ENCODE data around the gene DAD1.

Gene DAD1

GRCh38 chr14:22598896-22599244 is 9.8 kb upstream of the DAD1 start:
- H3K4me2 ChIP-seq (ENCODE audit: low read length), result peak overlapping the region; percentile 80
- no peak overlapping the region for H3K27ac ChIP-seq (ENCODE audit: low read depth, low read length, poor library complexity, severe bottlenecking)
- H3K4me3 ChIP-seq (ENCODE audit: low read depth, low read length, poor library complexity, severe bottlenecking), result peak overlapping the region; percentile 84
- peak overlapping the region; percentile 69 for H3K9ac ChIP-seq (ENCODE audit: low read length)
- peaks cover 26% of the 10 kb centered on the region for H3K4me1 ChIP-seq (ENCODE audit: insufficient read depth, low read length, severe bottlenecking)
- H3K36me3 ChIP-seq (ENCODE audit: insufficient read depth, low read length), result peaks cover 13% of the 10 kb centered on the region; the same call in 1 of the 2 replicates
- TF ChIP-seq EZH2 (IDR thresholded peaks at IDR 0.05; ENCODE audit: borderline replicate concordance, low read length), result no peak
- TF ChIP-seq CTCF (IDR thresholded peaks at IDR 0.05; ENCODE audit: low read length), result peak; percentile 25; the same call in 1 of the 2 replicates
- no peaks in the 10 kb centered on the region; the same call in 1 of the 2 replicates for H3K27me3 ChIP-seq (ENCODE audit: insufficient read depth, low read length)
- no peak overlapping the region for H2AFZ ChIP-seq (ENCODE audit: low read length)
- H3K9me3 ChIP-seq (ENCODE audit: low read length), result no peaks in the 10 kb centered on the region
- no peaks in the 10 kb centered on the region for H4K20me1 ChIP-seq (ENCODE audit: insufficient read depth, low read length)
- H3K79me2 ChIP-seq (ENCODE audit: insufficient read depth, low read length), result no peaks in the 10 kb centered on the region
- H3K9me2 ChIP-seq (ENCODE audit: low read depth, low read length), result no peaks in the 10 kb centered on the region
- H3F3A ChIP-seq (ENCODE audit: insufficient read depth, low read length), result no peaks in the 10 kb centered on the region

- Histone ChIP-seq H3F3A (ENCODE audit: insufficient read depth, low read length) (no peaks in the 10 kb centered on the region), H4K20me1 (ENCODE audit: insufficient read depth, low read length) (no peaks in the 10 kb centered on the region), H3K9ac (ENCODE audit: low read length) (peak within 1 kb of the TSS; percentile 69), H3K4me3 (ENCODE audit: low read depth, low read length, poor library complexity, severe bottlenecking) (peak within 1 kb of the TSS; percentile 84), H3K36me3 (ENCODE audit: insufficient read depth, low read length) (peaks cover 10% of the 10 kb centered on the region; the same call in 1 of the 2 replicates), H3K27ac (ENCODE audit: low read depth, low read length, poor library complexity, severe bottlenecking) (no peak within 1 kb of the TSS), H2AFZ (ENCODE audit: low read length) (peak within 1 kb of the TSS; percentile 97), H3K9me3 (ENCODE audit: low read length) (no peaks in the 10 kb centered on the region), H3K4me2 (ENCODE audit: low read length) (peak within 1 kb of the TSS; percentile 80), H3K9me2 (ENCODE audit: low read depth, low read length) (no peaks in the 10 kb centered on the region), H3K27me3 (ENCODE audit: insufficient read depth, low read length) (no peaks in the 10 kb centered on the region; the same call in 1 of the 2 replicates), H3K4me1 (ENCODE audit: insufficient read depth, low read length, severe bottlenecking) (peaks cover 26% of the 10 kb centered on the region), H3K79me2 (ENCODE audit: insufficient read depth, low read length) (no peaks in the 10 kb centered on the region)
- TF ChIP-seq EZH2 (IDR thresholded peaks at IDR 0.05; ENCODE audit: borderline replicate concordance, low read length), result no peak
- TF ChIP-seq CTCF (IDR thresholded peaks at IDR 0.05; ENCODE audit: low read length), result no peak
Measured at GRCh38 chr14:22598099-22598895, 9.3 kb upstream of the DAD1 start, which contains the start of gene ABHD4. Gene ABHD4, plus strand, starts transcription at chr14:22598300. Its CDS starts 7 bp downstream, at chr14:22598307.

GRCh38 chr14:22597771-22598098 is 8.7 kb upstream of the DAD1 start:
- H3K4me1 ChIP-seq (ENCODE audit: insufficient read depth, low read length, severe bottlenecking), result peaks cover 26% of the 10 kb centered on the region
- no peak overlapping the region for H3K27ac ChIP-seq (ENCODE audit: low read depth, low read length, poor library complexity, severe bottlenecking)
- no peaks in the 10 kb centered on the region; the same call in 1 of the 2 replicates for H3K27me3 ChIP-seq (ENCODE audit: insufficient read depth, low read length)
- no peaks in the 10 kb centered on the region for H3F3A ChIP-seq (ENCODE audit: insufficient read depth, low read length)
- no peaks in the 10 kb centered on the region for H4K20me1 ChIP-seq (ENCODE audit: insufficient read depth, low read length)
- TF ChIP-seq CTCF (IDR thresholded peaks at IDR 0.05; ENCODE audit: low read length) (no peak), EZH2 (IDR thresholded peaks at IDR 0.05; ENCODE audit: borderline replicate concordance, low read length) (no peak)
- H3K79me2 ChIP-seq (ENCODE audit: insufficient read depth, low read length), result no peaks in the 10 kb centered on the region
- H3K4me3 ChIP-seq (ENCODE audit: low read depth, low read length, poor library complexity, severe bottlenecking), result peak overlapping the region; percentile 84
- H3K9me2 ChIP-seq (ENCODE audit: low read depth, low read length), result no peaks in the 10 kb centered on the region
- peak overlapping the region; percentile 69 for H3K9ac ChIP-seq (ENCODE audit: low read length)
- H3K9me3 ChIP-seq (ENCODE audit: low read length), result no peaks in the 10 kb centered on the region
- H2AFZ ChIP-seq (ENCODE audit: low read length), result peak overlapping the region; percentile 97
- peak overlapping the region; percentile 80 for H3K4me2 ChIP-seq (ENCODE audit: low read length)
- peaks cover 9% of the 10 kb centered on the region; the same call in 1 of the 2 replicates for H3K36me3 ChIP-seq (ENCODE audit: insufficient read depth, low read length)

Data from OCI-LY1 (cell line).